ENCODE measurements around the gene SLC1A4. TPM values are rescaled to one million over a fixed set of nuclear protein-coding genes. Genes with fewer than 3 reads are reported as not detected.

The SLC1A4 gene
- total and polyA plus RNA-seq, 3 donors from 2014 or later: 14.3 to 28.5 (median 17.8) TPM

- Histone ChIP-seq H3K9me3 (no peaks in the 10 kb centered on the region), H3K27me3 (no peaks in the 10 kb centered on the region), H3K4me1 (peaks cover 9% of the 10 kb centered on the region), H3K4me3 (no peak overlapping the region), H3K27ac (no peak overlapping the region), H3K36me3 (ENCODE audit: low read depth, missing control alignments) (no peaks in the 10 kb centered on the region)
- no peak for TF ChIP-seq CTCF (IDR thresholded peaks at IDR 0.05)
- no peak for TF ChIP-seq POLR2A (IDR thresholded peaks at IDR 0.05)
- intact Hi-C loops (cut with DNase I; ENCODE audit: low total_unique reads): no loop called here
- 77 to 84% methylated on average over 6 of the region's 6 CpGs for WGBS, 2 donors
- no peak for DNase-seq
These were observed 46.2 kb downstream of the SLC1A4 start for GRCh38 chr2:65035351-65035943.

- peaks cover 3% of the 10 kb centered on the region for H3K4me1 ChIP-seq
- intact Hi-C loops (cut with DNase I; ENCODE audit: low total_unique reads): no loop called here
- WGBS, 2 donors: 91 to 94% methylated on average over 3 of the region's 3 CpGs
- no peak overlapping the region for H3K27ac ChIP-seq
- no peaks in the 10 kb centered on the region for H3K27me3 ChIP-seq
- no peaks in the 10 kb centered on the region for H3K36me3 ChIP-seq (ENCODE audit: low read depth, missing control alignments)
- no peak for DNase-seq
- no peaks in the 10 kb centered on the region for H3K9me3 ChIP-seq
- TF ChIP-seq POLR2A (IDR thresholded peaks at IDR 0.05) (no peak), CTCF (IDR thresholded peaks at IDR 0.05) (no peak)
- H3K4me3 ChIP-seq: no peak overlapping the region
These were observed 48.0 kb downstream of the SLC1A4 start for GRCh38 chr2:65037178-65037577.

- H3K9me3 ChIP-seq: no peaks in the 10 kb centered on the region
- TF ChIP-seq POLR2A (IDR thresholded peaks at IDR 0.05) (no peak), CTCF (IDR thresholded peaks at IDR 0.05) (no peak)
- H3K27ac ChIP-seq: no peak overlapping the region
- WGBS, 2 donors: 85 to 95% methylated on average over 3 of the region's 3 CpGs
- no peaks in the 10 kb centered on the region for H3K27me3 ChIP-seq
- intact Hi-C loops (cut with DNase I; ENCODE audit: low total_unique reads): loop anchor here (5.0 kb wide), 1 partner anchor 122 kb away; no protein-coding TSS in a partner anchor
- no peaks in the 10 kb centered on the region for H3K36me3 ChIP-seq (ENCODE audit: low read depth, missing control alignments)
- no peaks in the 10 kb centered on the region for H3K4me1 ChIP-seq
- no peak for DNase-seq
- no peak overlapping the region for H3K4me3 ChIP-seq
These were observed 50.4 kb downstream of the SLC1A4 start for GRCh38 chr2:65039640-65040039.

- 29 to 36% methylated on average over 13 of the region's 13 CpGs for WGBS, 2 donors
- no peaks in the 10 kb centered on the region for H3K4me1 ChIP-seq
- intact Hi-C loops (cut with DNase I; ENCODE audit: low total_unique reads): loop anchor here (5.0 kb wide), 1 partner anchor 123 kb away; no protein-coding TSS in a partner anchor
These were observed 51.4 kb downstream of the SLC1A4 start for GRCh38 chr2:65040400-65041261.

More at GRCh38 chr2:65040400-65041261, 51.4 kb downstream of the SLC1A4 start:
- DNase-seq: peak; percentile 94
- Histone ChIP-seq H3K27ac (no peak overlapping the region), H3K4me3 (no peak overlapping the region), H3K9me3 (no peaks in the 10 kb centered on the region), H3K36me3 (ENCODE audit: low read depth, missing control alignments) (no peaks in the 10 kb centered on the region), H3K27me3 (no peaks in the 10 kb centered on the region)
- TF ChIP-seq POLR2A (IDR thresholded peaks at IDR 0.05) (no peak), CTCF (IDR thresholded peaks at IDR 0.05) (peak; percentile 95 to 97 (median 95))

Data from testis (tissue), 3 donors.